GM12872 (cell line): ENCODE measurements around the gene TSPAN3.

Experiments
- TF ChIP-seq, protein P1 (sequence below): IDR thresholded peaks from 3 replicates; pipeline ENCODE4 v1.5.1; 2011; ENCODE audit warnings: low read depth, mild to moderate bottlenecking, low read length, moderate library complexity; ENCODE audit not compliant: insufficient read depth

The TSPAN3 gene

DNA sequence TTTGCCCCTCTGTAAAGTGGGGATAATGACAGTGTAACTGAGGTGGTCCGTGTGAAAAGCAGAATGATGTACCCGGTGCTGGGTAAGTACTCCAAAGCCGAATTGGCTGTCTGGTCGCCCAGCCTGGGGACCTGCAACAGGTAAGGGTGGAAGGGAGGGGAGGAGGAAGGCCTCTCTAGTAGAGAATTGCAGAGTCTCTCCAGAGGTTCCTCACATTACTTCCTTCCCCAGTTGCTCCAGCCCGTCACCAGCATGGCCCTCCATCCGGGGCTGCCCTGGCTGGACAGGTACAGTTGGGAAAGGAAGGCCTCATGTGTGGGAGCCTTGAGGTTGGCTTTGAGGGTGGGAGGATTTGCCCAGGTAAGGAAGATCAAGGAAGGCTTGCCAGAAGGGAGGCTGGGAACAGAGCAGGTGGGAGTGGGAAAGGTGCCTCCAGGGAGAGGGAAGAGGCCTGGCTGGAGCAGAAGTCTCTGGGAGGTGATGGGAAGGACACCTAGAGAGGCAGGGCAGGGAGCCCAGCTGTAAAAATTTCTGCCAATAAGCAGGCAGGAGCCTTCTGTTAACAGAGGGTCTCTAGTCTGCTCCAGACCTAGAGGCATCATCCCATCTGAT, 77.7 kb downstream of the TSPAN3 start:
- TF ChIP-seq, protein P1, sequence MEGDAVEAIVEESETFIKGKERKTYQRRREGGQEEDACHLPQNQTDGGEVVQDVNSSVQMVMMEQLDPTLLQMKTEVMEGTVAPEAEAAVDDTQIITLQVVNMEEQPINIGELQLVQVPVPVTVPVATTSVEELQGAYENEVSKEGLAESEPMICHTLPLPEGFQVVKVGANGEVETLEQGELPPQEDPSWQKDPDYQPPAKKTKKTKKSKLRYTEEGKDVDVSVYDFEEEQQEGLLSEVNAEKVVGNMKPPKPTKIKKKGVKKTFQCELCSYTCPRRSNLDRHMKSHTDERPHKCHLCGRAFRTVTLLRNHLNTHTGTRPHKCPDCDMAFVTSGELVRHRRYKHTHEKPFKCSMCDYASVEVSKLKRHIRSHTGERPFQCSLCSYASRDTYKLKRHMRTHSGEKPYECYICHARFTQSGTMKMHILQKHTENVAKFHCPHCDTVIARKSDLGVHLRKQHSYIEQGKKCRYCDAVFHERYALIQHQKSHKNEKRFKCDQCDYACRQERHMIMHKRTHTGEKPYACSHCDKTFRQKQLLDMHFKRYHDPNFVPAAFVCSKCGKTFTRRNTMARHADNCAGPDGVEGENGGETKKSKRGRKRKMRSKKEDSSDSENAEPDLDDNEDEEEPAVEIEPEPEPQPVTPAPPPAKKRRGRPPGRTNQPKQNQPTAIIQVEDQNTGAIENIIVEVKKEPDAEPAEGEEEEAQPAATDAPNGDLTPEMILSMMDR, result no peak

- TF ChIP-seq, protein P1, result no peak
Measured at GRCh38 chr15:76991741-76992645, 78.9 kb downstream of the TSPAN3 start.
